GM12892 (cell line): ENCODE results near the gene FRS3.

Source experiments
- DNase-seq: peaks from one replicate; pipeline ENCODE4 v3.0.0; 2011; ENCODE audit not compliant: insufficient read length
- FAIRE-seq: peaks from 2 replicates; lab custom pipeline; 2011; peaks lifted over from hg19 to GRCh38; lab: Jason Lieb, UNC
- POLR2A ChIP-seq: IDR thresholded peaks from 2 replicates; pipeline ENCODE4 v1.6.1; 2011; ENCODE audit warnings: low read depth, low read length, control low read depth
- POLR2AphosphoS5 ChIP-seq: IDR thresholded peaks from 2 replicates; pipeline ENCODE4 v1.6.1; 2011; ENCODE audit warnings: low read depth, low read length, control low read depth
- TAF1 ChIP-seq: IDR thresholded peaks from 2 replicates; pipeline ENCODE4 v1.6.1; 2011; ENCODE audit warnings: low read depth, mild to moderate bottlenecking, control low read depth, low read length, borderline replicate concordance

FRS3 gene

GRCh38 chr6:41728073-41728936 lies 51.4 kb downstream of the FRS3 start:
- DNase-seq = no peak
- no peak for FAIRE-seq
- TF ChIP-seq TAF1 (no peak), POLR2A (0 out of 2 replicates have a peak, but pooled peaks have one; percentile 28), POLR2AphosphoS5 (no peak)

- FAIRE-seq = no peak
- TF ChIP-seq POLR2AphosphoS5 (no peak), POLR2A (no peak), TAF1 (no peak)
- no peak for DNase-seq
Measured at GRCh38 chr6:41727705-41728072, 52.0 kb downstream of the FRS3 start.

- TF ChIP-seq TAF1 = no peak
- no peak for TF ChIP-seq POLR2A
- TF ChIP-seq POLR2AphosphoS5 = no peak
- FAIRE-seq = no peak
Measured at GRCh38 chr6:41726876-41727275, 52.8 kb downstream of the FRS3 start.

GRCh38 chr6:41724586-41725501 lies 54.9 kb downstream of the FRS3 start:
- FAIRE-seq = peak; percentile 30
- TF ChIP-seq TAF1 (no peak), POLR2A (no peak), POLR2AphosphoS5 (no peak)

More at GRCh38 chr6:41726876-41727275, 52.8 kb downstream of the FRS3 start:
- DNase-seq = no peak

GRCh38 chr6:41724228-41724580 lies 55.5 kb downstream of the FRS3 start:
- FAIRE-seq (peak; percentile 75), DNase-seq (no peak)
- TF ChIP-seq POLR2A = 0 out of 2 replicates have a peak, but pooled peaks have one; percentile 5
- TF ChIP-seq POLR2AphosphoS5 = no peak
- TF ChIP-seq TAF1 = no peak

More at GRCh38 chr6:41724586-41725501, 54.9 kb downstream of the FRS3 start:
- DNase-seq = no peak

GRCh38 chr6:41723530-41724227 lies 56.0 kb downstream of the FRS3 start:
- FAIRE-seq (peak; percentile 95), DNase-seq (peak; percentile 90)
- TF ChIP-seq POLR2AphosphoS5 = peak; percentile 92
- TF ChIP-seq POLR2A = peak; percentile 88
- peak; percentile 76 for TF ChIP-seq TAF1

GRCh38 chr6:41722969-41723529 lies 56.7 kb downstream of the FRS3 start:
- DNase-seq (no peak), FAIRE-seq (no peak)
- no peak; the same call in 1 of the 2 replicates for TF ChIP-seq POLR2AphosphoS5
- TF ChIP-seq TAF1 = no peak
- peak; percentile 19; the same call in 1 of the 2 replicates for TF ChIP-seq POLR2A

- DNase-seq = no peak
- FAIRE-seq = no peak
- TF ChIP-seq POLR2AphosphoS5 = no peak
- no peak for TF ChIP-seq POLR2A
- no peak for TF ChIP-seq TAF1
Measured at GRCh38 chr6:41721414-41721813, 58.3 kb downstream of the FRS3 start.

- TF ChIP-seq TAF1 = no peak
- no peak for TF ChIP-seq POLR2A
- no peak; the same call in 1 of the 2 replicates for TF ChIP-seq POLR2AphosphoS5
- no peak for DNase-seq
- no peak for FAIRE-seq
Measured at GRCh38 chr6:41720783-41721182, 58.9 kb downstream of the FRS3 start.

- no peak for TF ChIP-seq POLR2AphosphoS5
- TF ChIP-seq TAF1 = no peak
- no peak for TF ChIP-seq POLR2A
- FAIRE-seq (peak; percentile 5), DNase-seq (no peak)
Measured at GRCh38 chr6:41720262-41720620, 59.5 kb downstream of the FRS3 start.
